Measurements from ENCODE around the gene KRTAP10-3.

GRCh38 chr21:44521301-44521927 is 37.2 kb downstream of the KRTAP10-3 start:
- no peak for TF ChIP-seq ZNF23 (CRISPR knock-in tag; IDR thresholded peaks at IDR 0.05)
- no peak for TF ChIP-seq IRF2 (CRISPR knock-in tag; IDR thresholded peaks at IDR 0.05)
- no peak for TF ChIP-seq SMAD3 (CRISPR knock-in tag; conservative IDR thresholded peaks at IDR 0.05)
- TF ChIP-seq ZNF274 (IDR thresholded peaks at IDR 0.05; ENCODE audit: borderline replicate concordance, low read depth, low read length) = no peak
- TF ChIP-seq FOXK1 (CRISPR knock-in tag; IDR thresholded peaks at IDR 0.05; ENCODE audit: borderline replicate concordance) = no peak
- no peak for TF ChIP-seq POLR2A (conservative IDR thresholded peaks at IDR 0.05)
- no peak for TF ChIP-seq ZNF644 (tag; IDR thresholded peaks at IDR 0.05; ENCODE audit: low read depth)
- no peak for TF ChIP-seq ZNF408 (CRISPR knock-in tag; IDR thresholded peaks at IDR 0.05; ENCODE audit: low read depth)
- TF ChIP-seq MAFG (tag; conservative IDR thresholded peaks at IDR 0.05) = no peak
- TF ChIP-seq EZH2 (IDR thresholded peaks at IDR 0.05; ENCODE audit: borderline replicate concordance, low read depth, low read length) = no peak
- TF ChIP-seq CHD2 (IDR thresholded peaks at IDR 0.05; ENCODE audit: low read depth, low read length) = no peak
